HG03520 (cell line): Measurements from ENCODE around the gene MGAT4A.
"Not testable (repeated sequence)": the region's sequence is repeated elsewhere in the genome, so short reads cannot be mapped to it uniquely, and the experiment has no call there.

ENCODE experiments used
- ATAC-seq: cut with Tn5 transposase; IDR thresholded peaks from one replicate; pipeline ENCODE4 v1.9.1; 2021; ENCODE audit warnings: mild to moderate bottlenecking, moderate library complexity; ENCODE audit not compliant: unreplicated experiment

MGAT4A gene

DNA sequence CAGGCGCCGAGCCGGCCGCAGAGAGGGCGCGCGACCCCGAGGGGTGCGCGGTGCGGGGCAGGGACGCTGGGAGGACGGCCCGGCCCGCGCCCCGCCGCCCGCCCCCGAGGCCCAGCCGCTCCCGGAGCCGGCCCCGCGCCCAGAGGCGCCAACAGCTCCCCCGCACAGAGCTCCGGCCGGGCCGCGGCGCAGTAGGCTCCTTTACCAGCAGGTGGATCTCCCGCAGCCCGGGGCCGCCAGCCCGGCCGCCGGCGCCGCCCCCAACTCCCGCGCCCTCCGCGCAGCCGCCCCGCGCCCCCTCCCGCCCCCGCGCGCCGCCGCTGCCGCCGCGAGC lies 258 bp downstream of the MGAT4A start:
- peak; percentile 62 for ATAC-seq

DNA sequence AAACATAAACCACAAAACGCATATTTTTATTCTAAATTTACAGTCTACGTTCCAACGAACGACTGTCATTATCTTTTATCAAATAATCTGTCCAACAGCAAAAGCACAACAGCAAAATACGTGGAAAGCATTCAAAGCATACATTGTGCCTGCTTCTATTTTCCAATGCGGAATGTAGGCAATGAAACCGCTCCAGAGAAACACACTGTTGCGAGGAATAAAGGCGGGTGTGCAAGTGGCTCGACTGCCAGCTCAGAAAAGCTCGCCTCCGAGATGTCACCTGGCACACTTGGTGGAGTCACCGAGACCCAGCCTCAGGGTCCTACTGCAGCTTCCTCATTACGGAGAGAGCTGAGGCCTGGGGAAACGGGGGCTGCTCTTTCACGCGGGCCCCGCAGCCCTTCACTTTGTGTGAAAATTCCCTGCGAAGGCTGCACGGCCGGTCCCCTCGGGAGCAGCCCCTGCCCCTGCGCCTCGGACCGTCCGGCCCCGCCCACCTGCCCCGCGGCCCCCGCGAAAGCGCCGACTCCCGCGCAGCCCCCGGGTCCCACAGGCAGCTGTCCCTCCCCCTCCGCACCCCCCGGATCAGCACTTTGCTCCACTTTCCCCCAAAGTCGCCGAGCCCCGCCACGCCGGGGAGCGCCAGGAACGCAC lies 752 bp downstream of the MGAT4A start:
- ATAC-seq: peak; percentile 12

DNA sequence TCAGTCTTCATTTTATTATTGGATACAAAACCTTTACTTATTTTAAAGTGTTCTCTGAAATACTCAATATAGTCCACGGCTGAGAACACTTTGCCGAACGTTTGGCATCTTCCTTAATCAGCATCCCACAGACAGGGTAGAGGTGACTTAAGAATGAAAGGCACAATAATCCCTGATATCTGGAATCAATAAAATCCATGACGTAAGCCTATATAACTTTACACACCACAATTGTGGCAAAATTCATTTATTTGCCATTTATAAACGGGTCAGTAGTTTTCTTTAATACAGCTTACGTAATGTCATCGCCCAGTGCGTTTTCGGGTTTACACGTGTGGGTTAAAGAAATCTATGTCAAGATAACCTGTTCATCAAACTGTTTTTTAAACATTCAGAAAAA lies 1.3 kb downstream of the MGAT4A start:
- no peak for ATAC-seq

DNA sequence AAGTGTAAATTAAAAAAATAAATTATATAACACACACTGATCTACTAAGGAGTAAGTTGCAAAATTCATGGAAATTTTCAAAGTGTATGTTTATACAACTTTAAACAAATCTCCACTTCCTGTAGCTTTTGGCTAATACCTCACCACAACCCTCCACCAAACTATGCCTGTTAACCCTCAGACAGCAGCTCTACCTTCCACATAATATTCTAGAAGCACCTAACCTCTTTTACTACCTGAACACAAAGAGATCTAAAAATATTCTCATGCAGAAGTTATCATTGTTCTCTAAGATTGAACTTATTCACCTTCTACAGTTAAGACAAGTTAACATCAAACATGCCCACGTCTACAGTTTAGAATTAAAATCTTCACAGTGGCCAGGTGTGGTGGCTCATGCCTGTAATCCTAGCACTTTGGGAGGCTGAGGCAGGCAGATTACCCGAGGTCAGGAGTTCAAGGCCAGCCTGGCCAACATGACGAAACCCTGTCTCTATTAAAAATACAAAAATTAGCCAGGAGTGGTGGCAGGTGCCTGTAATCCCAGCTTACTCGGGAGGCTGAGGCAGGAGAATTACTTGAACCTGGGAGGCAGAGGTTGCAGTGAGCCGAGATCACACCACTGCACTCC lies 2.7 kb downstream of the MGAT4A start:
- not testable (repeated sequence) for ATAC-seq

DNA sequence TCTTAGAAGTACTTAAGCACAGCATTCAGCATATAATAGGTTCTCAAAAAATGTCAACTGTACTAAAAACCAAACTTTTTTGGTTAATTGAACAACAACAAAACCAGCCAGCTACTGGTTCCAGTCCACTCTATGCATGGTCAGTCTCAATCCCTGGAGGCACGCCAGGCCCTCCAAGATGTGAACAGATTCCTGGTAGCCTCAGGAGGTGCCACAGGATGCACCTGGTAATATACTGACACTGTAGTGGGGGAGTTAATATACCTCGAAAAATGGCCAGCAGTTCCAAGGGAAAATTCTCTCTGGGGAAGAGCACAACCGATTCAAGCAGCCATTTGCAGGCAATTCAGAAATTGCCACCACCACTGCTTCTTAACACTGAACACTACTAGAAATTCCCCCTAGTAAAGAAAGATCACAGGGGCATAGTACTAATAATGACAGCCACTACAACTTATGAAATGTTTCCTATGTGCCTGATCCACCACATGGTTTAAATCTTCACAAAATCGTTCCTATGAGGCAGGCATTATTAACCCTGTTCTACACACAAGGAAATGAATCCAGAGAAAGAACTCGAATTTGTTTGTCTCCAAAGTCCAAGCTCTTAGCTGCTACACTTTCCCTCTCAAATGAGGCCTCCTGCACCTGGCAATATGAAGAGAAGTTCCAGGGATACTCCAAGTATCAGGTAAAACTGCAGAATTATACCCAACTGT lies 3.4 kb downstream of the MGAT4A start:
- no peak for ATAC-seq

DNA sequence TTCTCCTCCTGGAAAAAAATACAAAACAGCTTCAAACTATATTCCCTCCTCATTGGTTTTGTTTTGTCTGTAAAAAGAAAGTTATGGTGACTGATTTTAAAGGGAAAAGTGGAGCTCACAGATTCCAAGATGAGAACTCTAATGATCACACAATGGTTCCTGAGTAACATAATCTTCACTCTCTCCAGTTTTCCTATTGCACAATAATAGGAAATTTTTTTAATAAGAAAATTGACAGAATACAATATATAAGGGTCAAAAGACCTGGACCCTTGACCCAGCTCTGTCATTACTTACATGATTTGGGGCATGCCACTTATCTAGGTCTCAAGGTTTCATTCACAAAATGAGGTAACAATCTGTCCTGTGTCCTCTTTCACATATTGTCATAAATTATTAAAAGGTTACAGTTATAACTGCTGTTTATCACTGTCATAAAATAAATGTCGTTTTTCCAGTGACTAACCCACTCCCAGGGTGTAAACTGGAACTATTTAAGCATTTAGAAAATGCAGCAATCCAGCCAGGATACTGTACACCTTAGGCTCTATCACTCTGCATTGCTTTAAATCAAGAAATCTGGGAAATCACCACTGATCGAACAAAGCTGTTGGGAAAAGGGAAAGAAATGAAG lies 4.1 kb downstream of the MGAT4A start:
- no peak for ATAC-seq

DNA sequence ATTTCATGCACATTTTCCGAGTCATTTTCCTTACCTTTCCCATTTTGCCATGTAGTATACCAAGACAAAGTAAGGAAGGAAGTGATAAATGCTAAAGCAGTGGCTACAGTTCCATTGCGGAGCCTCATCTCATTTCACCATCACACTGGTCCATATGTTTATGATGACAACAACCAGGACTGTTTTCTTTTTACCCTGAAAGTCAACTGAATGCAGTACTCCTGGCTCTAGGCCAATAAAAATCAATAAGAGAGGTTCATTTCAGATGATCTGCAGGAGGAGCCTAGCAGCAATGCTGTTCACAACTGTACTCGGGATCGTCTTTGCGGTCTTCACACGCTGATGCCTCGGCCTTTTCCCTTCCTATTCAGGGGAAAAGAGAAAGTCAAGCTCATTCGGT lies 4.7 kb downstream of the MGAT4A start:
- no peak for ATAC-seq

DNA sequence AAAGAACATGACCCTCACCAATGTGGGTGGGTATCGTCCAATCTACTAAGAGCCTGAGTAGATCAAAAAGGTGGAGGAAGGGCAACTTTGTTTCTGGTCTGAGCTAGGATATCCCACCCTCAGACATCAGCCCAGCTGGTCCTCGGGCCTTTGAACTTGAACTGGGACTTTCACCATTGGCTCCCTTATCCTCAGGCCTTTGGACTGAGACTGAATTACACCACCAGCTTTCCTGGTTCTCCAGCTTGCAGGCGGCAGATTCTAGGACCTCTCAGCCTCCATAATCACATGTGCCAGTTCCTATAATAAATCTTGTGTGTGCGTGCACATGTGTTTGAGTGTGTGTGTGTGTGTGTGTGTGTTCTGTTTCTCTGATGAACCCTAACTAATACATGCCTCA lies 10.6 kb downstream of the MGAT4A start:
- ATAC-seq: no peak

DNA sequence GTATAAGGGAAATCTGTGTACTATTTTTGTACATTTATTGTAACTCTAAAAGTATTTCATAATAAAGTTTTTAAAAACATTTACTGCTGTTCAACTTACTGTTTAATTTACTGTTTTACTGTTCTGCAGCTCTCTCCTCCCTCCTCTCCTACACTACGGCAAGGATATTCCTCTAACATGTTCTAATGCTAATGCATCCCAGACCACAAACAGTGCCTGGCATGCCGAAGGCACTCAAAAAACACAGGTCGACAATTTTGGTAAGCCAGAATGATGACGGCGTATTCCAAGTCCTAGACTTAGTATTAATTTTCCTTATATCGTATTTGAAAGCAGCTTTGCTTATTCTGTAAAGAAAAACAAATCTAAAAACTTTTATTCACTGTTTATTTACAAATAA lies 13.3 kb downstream of the MGAT4A start:
- ATAC-seq: no peak

DNA sequence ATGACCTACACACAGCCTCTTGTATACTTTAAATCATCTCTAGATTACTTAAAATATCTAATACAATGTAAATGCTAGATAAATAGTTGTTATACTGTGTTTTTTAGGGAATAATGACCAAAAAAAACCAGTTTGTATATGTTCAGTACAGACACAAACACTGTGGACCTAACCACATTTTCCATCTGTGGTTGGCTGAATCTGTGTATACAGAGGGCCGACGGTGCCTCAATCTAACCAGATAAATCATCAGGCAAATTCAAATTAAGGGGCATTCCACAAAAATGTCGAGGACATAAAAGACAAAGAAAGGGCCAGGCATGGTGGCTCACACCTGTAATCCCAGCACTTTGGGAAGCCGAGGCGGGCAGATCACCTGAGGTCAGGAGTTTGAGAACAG lies 14.1 kb downstream of the MGAT4A start:
- no peak for ATAC-seq

DNA sequence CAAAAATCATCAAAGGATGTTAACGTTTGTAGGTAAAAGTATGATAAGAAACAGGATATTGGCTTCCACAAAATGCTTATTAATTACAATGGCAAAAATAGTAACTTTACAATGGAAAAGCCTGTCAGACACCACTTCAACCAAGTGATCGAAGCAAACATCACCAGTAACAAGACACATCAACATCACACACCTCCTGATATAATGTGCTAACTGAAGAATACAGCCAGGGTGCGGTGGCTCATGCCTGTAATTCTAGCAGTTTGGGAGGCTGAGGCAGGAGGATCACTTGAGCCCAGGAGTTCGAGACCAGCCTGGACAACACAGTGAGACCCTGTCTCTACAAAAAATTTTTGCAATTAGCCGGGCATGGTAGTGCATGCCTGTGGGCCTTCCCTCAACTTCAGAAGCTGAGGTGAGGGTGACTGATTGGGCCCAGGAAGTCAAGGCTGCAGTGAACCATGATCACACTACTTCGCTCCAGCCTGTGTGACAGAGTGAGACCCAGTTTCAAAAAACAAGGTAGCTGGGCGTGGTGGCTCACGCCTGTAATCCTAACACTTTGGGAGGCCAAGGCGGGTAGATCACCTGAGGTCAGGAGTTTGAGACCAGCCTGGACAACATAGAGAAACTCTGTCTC lies 15.0 kb downstream of the MGAT4A start:
- ATAC-seq: no peak

DNA sequence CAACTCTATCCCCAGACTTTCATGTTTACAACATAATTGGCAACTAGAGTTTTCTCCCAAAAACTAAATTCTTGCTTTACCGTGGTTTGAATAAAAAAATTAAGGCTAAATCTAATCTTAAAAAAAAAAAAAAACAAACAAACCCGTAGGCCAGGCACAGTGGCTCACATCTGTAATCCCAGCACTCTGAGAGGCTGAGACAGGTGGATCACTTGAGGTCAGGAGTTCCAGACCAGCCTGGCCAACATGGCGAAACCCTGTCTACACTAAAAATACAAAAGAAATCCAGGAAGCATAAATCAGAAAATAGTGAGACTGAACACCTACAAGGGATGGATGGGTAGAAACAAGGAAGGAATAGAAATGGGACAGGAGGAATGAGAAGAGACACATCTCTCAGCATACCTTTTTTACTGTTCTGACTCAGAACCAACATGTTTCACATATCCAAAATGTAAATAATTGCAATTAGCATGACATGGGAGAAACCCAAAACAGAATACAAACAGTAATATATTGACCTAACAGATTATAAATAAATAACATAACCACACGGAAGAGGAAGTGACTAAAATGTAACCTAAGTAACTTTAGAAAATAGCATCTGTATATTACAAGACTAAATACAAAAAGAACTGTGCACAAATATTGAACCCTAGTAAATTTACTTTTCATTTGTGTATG lies 17.5 kb downstream of the MGAT4A start:
- ATAC-seq: peak; percentile 80

DNA sequence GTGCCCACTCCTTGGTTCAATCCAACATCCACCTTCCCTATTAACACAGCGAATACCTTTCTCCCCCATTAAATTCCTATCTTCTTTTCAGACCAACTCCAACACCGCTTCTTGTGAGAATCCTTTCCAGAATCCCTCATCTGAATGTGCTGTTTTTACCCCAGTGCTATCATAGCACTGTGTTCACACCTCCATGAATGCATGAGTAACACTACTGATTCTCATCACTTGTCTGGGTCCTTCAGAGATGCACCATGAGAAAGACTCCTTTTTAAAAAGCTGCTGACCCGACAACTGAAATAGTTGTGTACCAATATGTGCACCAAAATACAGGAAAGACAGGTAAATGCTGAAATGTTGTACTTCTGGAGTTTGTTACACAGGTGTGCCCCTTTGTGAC lies 18.8 kb downstream of the MGAT4A start:
- ATAC-seq: no peak

DNA sequence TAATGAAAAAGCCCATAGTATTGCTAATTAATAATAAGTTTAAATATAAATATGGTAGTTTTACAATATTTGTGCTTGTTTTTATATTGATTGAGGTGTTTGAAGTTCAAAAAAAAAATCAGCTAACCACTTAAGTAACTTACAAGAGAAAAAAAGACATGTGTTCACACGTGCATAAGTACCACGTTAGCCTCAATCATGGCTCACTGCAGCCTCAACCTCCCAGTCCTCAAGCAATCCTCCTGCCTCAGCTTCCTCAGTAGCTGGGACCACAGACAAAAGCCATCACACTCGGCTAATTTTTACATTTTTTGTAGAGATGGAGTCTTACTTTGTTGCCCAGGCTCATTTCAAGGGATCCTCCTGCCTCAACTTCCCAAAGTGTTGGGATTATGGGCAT lies 19.4 kb downstream of the MGAT4A start:
- ATAC-seq: no peak

DNA sequence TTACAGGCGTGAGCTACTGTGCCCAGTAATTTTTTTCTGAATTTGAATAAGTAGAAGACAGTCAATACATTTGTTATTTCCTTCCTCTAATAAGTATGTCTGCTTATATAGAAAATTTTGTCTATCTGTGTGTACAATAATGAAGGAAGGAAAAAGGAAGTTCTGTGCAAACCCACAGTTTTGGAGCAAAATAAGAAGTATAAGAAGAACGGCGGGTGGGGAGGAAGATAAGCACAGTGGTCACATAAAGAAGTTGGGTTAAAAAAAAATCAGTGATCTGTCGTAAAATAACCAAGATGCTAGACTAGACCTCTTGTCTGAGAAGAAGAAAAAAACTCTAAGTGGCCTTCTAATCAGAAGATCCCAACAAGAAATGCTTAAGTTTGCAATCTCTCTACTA lies 20.2 kb downstream of the MGAT4A start:
- ATAC-seq: no peak

DNA sequence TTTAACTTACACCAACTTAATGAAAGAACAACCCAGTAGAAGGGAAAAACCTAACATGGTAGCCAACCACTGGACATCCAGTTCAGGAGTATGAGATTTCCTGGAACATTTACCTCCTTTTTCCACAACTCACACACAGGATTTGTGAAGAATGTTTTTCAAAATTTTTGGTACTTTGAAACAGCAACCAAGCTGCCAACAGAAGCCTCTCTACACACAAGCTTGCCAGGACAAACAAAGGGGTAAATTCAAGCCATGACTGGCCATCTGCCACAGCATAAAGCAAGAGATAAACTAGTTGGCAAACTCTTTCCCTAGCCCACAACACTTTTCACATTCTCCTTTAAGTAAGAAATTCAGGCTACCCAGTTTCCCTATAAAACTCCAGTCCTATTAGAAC lies 21.4 kb downstream of the MGAT4A start:
- no peak for ATAC-seq

DNA sequence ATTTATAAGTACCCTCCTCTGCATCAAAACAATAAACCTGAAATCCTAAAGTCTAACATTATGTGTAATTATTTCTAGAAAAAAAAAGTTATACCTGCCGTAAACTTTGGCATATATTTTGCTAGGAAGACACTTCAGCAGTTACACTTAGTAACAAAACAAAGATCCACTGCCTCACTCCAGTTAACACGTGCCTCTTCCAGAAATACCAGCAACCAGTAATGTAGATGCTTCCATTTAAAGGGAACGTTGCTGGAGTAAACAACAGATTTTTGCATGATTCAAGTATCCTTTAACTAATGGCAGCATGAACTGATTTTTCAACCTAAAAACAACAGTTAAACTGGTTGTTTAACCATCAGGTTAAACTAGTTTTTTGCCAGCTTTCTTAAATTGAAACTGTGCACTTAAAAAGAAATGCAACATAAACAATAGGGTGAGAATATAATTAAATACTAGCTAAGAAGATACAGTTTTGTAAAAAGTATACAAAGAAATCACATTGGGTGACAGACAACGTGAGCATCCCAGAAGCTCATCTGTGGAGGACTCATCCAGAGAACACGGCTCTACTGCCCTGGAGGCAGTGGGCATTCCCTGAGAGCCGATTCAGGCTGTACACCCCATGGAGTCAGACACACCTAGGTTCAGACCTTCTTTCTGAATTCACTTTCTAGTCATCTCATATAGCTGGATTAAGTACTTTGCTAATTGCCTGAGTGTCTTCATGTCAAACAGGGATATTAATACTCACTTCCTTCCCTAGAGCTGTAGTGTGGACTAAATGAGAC lies 22.3 kb downstream of the MGAT4A start:
- no peak for ATAC-seq

DNA sequence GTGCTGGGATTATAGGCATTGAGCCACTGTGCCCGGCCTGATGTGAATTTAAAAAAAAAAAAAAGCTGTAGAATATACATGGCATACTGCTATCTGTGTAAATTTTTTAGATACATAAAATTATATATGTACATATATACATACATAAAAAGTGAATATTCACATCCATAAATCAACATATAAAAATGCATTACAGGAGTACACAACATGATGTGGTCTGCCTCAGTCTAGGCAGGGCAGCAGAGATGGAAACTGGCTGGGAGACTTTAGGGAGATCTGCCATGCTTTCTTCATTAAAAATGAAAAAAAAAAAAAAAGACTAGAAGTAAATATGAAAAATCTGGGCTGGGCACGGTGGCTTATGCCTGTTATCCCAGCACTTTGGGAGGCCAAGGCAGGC lies 24.3 kb downstream of the MGAT4A start:
- ATAC-seq: no peak

DNA sequence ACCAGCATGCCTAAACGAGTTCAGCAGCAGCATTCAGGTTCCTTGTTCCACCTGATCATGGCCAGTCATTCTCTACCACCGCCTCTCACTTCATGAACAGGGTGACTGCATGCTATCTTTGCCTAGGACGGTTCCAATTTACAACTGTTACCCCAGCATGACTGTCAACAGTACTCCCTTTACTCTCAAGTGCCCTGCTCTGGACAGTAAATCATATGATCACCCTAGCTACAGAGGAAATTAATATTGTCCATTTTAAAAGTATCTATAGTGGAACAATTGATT lies 25.7 kb downstream of the MGAT4A start:
- ATAC-seq: no peak
